ENCODE data around the gene PPP1R18. TPM values are rescaled to one million over a fixed set of nuclear protein-coding genes. Genes with fewer than 3 reads are reported as not detected.

The PPP1R18 gene
- total RNA-seq, 2 donors from 2014 or later = 12.2 to 21.9 TPM

- intact Hi-C loops (cut with DNase I) = loop anchor here (1.0 to 5.0 kb wide), 2 partner anchors 42 to 202 kb away; partner anchors contain the start of gene DDR1
Observed at GRCh38 chr6:30679765-30680535, 6.5 kb downstream of the PPP1R18 start.

GRCh38 chr6:30678964-30679726 is 7.3 kb downstream of the PPP1R18 start:
- Histone ChIP-seq H3K36me3 (peaks cover 0 to 11% of the 10 kb centered on the region in 2 donors), H3K4me3 (no peak overlapping the region), H3K27ac (peak overlapping the region in 1 of 2 donors; percentile 43), H3K27me3 (replicated peaks; ENCODE audit: insufficient read depth) (no peaks in the 10 kb centered on the region), H3K4me1 (replicated peaks) (peaks cover 2% of the 10 kb centered on the region), H3K9me3 (no peaks in the 10 kb centered on the region)
- no peak for TF ChIP-seq POLR2A (IDR thresholded peaks at IDR 0.05)
- peak; percentile 84 for TF ChIP-seq POLR2AphosphoS5 (IDR thresholded peaks at IDR 0.05)
- peak; percentile 86 to 98 (median 98) for TF ChIP-seq CTCF (IDR thresholded peaks at IDR 0.05)
- intact Hi-C loops (cut with DNase I) = loop anchor here (1.0 to 5.0 kb wide), 2 partner anchors 43 to 203 kb away; partner anchors contain the start of gene DDR1
- 17% methylated on average over 31 of the region's 31 CpGs for WGBS
- DNase-seq (ENCODE audit: low spot score) = peak; percentile 78

More at GRCh38 chr6:30679765-30680535, 6.5 kb downstream of the PPP1R18 start:
- Histone ChIP-seq H3K36me3 (peaks cover 0 to 11% of the 10 kb centered on the region in 2 donors), H3K9me3 (no peaks in the 10 kb centered on the region), H3K4me1 (replicated peaks) (peaks cover 4% of the 10 kb centered on the region), H3K27ac (peak overlapping the region; percentile 14 to 43), H3K27me3 (replicated peaks; ENCODE audit: insufficient read depth) (no peaks in the 10 kb centered on the region), H3K4me3 (no peak overlapping the region)
- 70% methylated on average over 7 of the region's 7 CpGs for WGBS
- no peak for DNase-seq (ENCODE audit: low spot score)
- TF ChIP-seq CTCF (IDR thresholded peaks at IDR 0.05) (no peak), POLR2AphosphoS5 (IDR thresholded peaks at IDR 0.05) (no peak), POLR2A (IDR thresholded peaks at IDR 0.05) (no peak)

GRCh38 chr6:30676660-30677285 is 9.7 kb downstream of the PPP1R18 start:
- Histone ChIP-seq H3K27ac (no peak overlapping the region), H3K27me3 (replicated peaks; ENCODE audit: insufficient read depth) (no peaks in the 10 kb centered on the region), H3K4me1 (replicated peaks) (no peaks in the 10 kb centered on the region), H3K4me3 (no peak overlapping the region), H3K9me3 (no peaks in the 10 kb centered on the region), H3K36me3 (peaks cover 0 to 11% of the 10 kb centered on the region in 2 donors)
- 72% methylated on average over 10 of the region's 10 CpGs for WGBS
- intact Hi-C loops (cut with DNase I) = loop anchor here (5.0 kb wide), 1 partner anchor 206 kb away; the partner anchor contains the start of gene DDR1
- DNase-seq (ENCODE audit: low spot score) = no peak
- no peak for TF ChIP-seq CTCF (IDR thresholded peaks at IDR 0.05)
- no peak for TF ChIP-seq POLR2A (IDR thresholded peaks at IDR 0.05)
- no peak for TF ChIP-seq POLR2AphosphoS5 (IDR thresholded peaks at IDR 0.05)

- Histone ChIP-seq H3K4me3 (peak within 1 kb of the TSS; percentile 70 to 88), H3K9me3 (no peaks in the 10 kb centered on the region), H3K27me3 (replicated peaks; ENCODE audit: insufficient read depth) (no peaks in the 10 kb centered on the region), H3K36me3 (peaks cover 6 to 17% of the 10 kb centered on the region in 2 donors), H3K27ac (peak within 1 kb of the TSS; percentile 62 to 70), H3K4me1 (replicated peaks) (no peaks in the 10 kb centered on the region)
- TF ChIP-seq POLR2AphosphoS5 (IDR thresholded peaks at IDR 0.05) (peak; percentile 99), CTCF (IDR thresholded peaks at IDR 0.05) (peak; percentile 82 to 94 (median 92)), POLR2A (IDR thresholded peaks at IDR 0.05) (peak; percentile 40)
- intact Hi-C loops (cut with DNase I) = no loop called here
- DNase-seq (ENCODE audit: low spot score) = peak; percentile 94
- WGBS = under 1% methylated on average over 57 of the region's 57 CpGs
Observed at GRCh38 chr6:30672445-30673253, 13.8 kb downstream of the PPP1R18 start, which contains the start of gene DHX16. DHX16 (minus strand) TSS chr6:30673006; CDS start chr6:30672841, 165 bp downstream.
